HEK293 (cell line): Measurements from ENCODE around the gene R3HDM4.

ENCODE experiments used
- ATF2 ChIP-seq: fragments of 450-650 bp; formaldehyde crosslinking; IDR thresholded peaks from 2 replicates; pipeline ENCODE4 v1.5.1; 2016; ENCODE audit warnings: missing biosample characterization, missing genetic modification characterization, low read depth
- BCL11A ChIP-seq: fragments of 450-650 bp; formaldehyde crosslinking; IDR thresholded peaks from 2 replicates; pipeline ENCODE4 v1.5.1; 2016; ENCODE audit warnings: low read depth, missing biosample characterization, missing genetic modification characterization
- CTCF ChIP-seq: fragments of 450-650 bp; formaldehyde crosslinking; IDR thresholded peaks from 2 replicates; pipeline ENCODE4 v1.5.1; 2016; ENCODE audit warnings: missing biosample characterization, missing genetic modification characterization
- PATZ1 ChIP-seq: fragments of 450-650 bp; formaldehyde crosslinking; IDR thresholded peaks from 2 replicates; pipeline ENCODE4 v1.5.1; 2016; ENCODE audit warnings: missing biosample characterization, missing genetic modification characterization
- YY1 ChIP-seq: fragments of 450-650 bp; formaldehyde crosslinking; IDR thresholded peaks from 2 replicates; pipeline ENCODE4 v1.5.1; 2018; ENCODE audit warnings: missing biosample characterization, missing genetic modification characterization
- ZBTB44 ChIP-seq: fragments of 450-650 bp; IDR thresholded peaks from 2 replicates; pipeline ENCODE4 v1.5.1; 2018; ENCODE audit warnings: missing biosample characterization, mild to moderate bottlenecking, missing genetic modification characterization
- ZNF146 ChIP-seq: fragments of 450-650 bp; formaldehyde crosslinking; IDR thresholded peaks from 2 replicates; pipeline ENCODE4 v1.5.1; 2016; ENCODE audit warnings: missing biosample characterization, missing genetic modification characterization
- ZNF175 ChIP-seq: fragments of 450-650 bp; formaldehyde crosslinking; IDR thresholded peaks from 2 replicates; pipeline ENCODE4 v1.5.1; 2016; ENCODE audit warnings: missing biosample characterization, missing genetic modification characterization
- ZNF18 ChIP-seq: fragments of 450-650 bp; formaldehyde crosslinking; IDR thresholded peaks from 2 replicates; pipeline ENCODE4 v1.5.1; 2016; ENCODE audit warnings: missing biosample characterization, missing genetic modification characterization
- ZNF398 ChIP-seq: fragments of 450-650 bp; formaldehyde crosslinking; IDR thresholded peaks from 2 replicates; pipeline ENCODE4 v1.5.1; 2017; ENCODE audit warnings: missing biosample characterization, missing genetic modification characterization
- ZNF549 ChIP-seq: fragments of 450-650 bp; IDR thresholded peaks from 2 replicates; pipeline ENCODE4 v1.5.1; 2018; ENCODE audit warnings: missing biosample characterization, missing genetic modification characterization, mild to moderate bottlenecking, inconsistent platforms, moderate library complexity
- ZNF639 ChIP-seq: fragments of 450-650 bp; formaldehyde crosslinking; IDR thresholded peaks from 2 replicates; pipeline ENCODE4 v1.5.1; 2016; ENCODE audit warnings: missing biosample characterization, missing genetic modification characterization
- ZNF660 ChIP-seq: fragments of 450-650 bp; IDR thresholded peaks from 2 replicates; pipeline ENCODE4 v1.5.1; 2018; ENCODE audit warnings: missing biosample characterization, mild to moderate bottlenecking, missing genetic modification characterization

- TF ChIP-seq ZNF639 (no peak), PATZ1 (tag by site-specific recombination) (no peak), ATF2 (tag by site-specific recombination) (no peak), ZNF175 (no peak), ZNF549 (tag by site-specific recombination) (no peak), ZNF398 (tag by site-specific recombination) (no peak), ZBTB44 (no peak), ZNF18 (tag by site-specific recombination) (no peak), BCL11A (no peak), ZNF660 (tag by site-specific recombination) (no peak), CTCF (tag by site-specific recombination) (no peak), ZNF146 (tag by site-specific recombination) (no peak), YY1 (tag by site-specific recombination) (no peak)
These were observed 8.5 kb downstream of the R3HDM4 start for GRCh38 chr19:904545-904944.
